ENCODE results near the gene DNAH9.
"Not testable (repeated sequence)": the region's sequence is repeated elsewhere in the genome, so short reads cannot be mapped to it uniquely, and the experiment has no call there.

The DNAH9 gene

DNA sequence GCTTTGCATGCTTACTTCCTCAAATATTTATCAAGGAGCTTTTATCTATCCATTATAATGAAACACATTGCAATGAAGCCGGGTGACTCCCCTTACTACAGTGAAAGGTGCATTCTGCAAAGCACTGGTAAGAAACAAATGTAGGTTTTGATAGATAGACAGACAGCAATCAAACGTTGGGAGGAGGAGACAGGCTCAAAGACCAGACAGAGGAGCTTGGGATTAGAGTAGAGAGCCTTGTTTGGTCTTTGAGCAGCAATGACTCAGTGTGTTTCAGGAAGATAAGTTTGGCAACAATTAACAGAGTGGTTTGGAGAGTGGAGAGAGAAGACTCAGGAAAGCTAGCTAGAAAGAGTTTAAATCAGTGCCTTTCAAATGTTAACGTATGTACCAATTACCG is 330.2 kb downstream of the DNAH9 start:
- peaks cover 4% of the 10 kb centered on the region for H3K4me1 ChIP-seq (ENCODE audit: control insufficient read depth, low read depth, low read length)
- no peak overlapping the region for H3K27ac ChIP-seq (ENCODE audit: low read length)
- H3K4me3 ChIP-seq (ENCODE audit: low read length): no peak overlapping the region
- H3K9ac ChIP-seq (ENCODE audit: low read length): no peak overlapping the region
- H3K36me3 ChIP-seq (ENCODE audit: control insufficient read depth, low read depth, low read length): no peaks in the 10 kb centered on the region
- H3K27me3 ChIP-seq (ENCODE audit: control insufficient read depth, insufficient read depth, low read length): no peaks in the 10 kb centered on the region
- H3K9me3 ChIP-seq (ENCODE audit: control insufficient read depth, low read depth, low read length): no peaks in the 10 kb centered on the region

GRCh38 chr17:11932337-11932898 is 334.1 kb downstream of the DNAH9 start:
- peaks cover 4% of the 10 kb centered on the region for H3K4me1 ChIP-seq (ENCODE audit: control insufficient read depth, low read depth, low read length)
- no peaks in the 10 kb centered on the region for H3K9me3 ChIP-seq (ENCODE audit: control insufficient read depth, low read depth, low read length)
- no peak overlapping the region for H3K27ac ChIP-seq (ENCODE audit: low read length)
- no peak overlapping the region for H3K4me3 ChIP-seq (ENCODE audit: low read length)
- no peaks in the 10 kb centered on the region for H3K27me3 ChIP-seq (ENCODE audit: control insufficient read depth, insufficient read depth, low read length)
- H3K9ac ChIP-seq (ENCODE audit: low read length): no peak overlapping the region
- no peaks in the 10 kb centered on the region for H3K36me3 ChIP-seq (ENCODE audit: control insufficient read depth, low read depth, low read length)

GRCh38 chr17:11935734-11936406 is 337.6 kb downstream of the DNAH9 start:
- Histone ChIP-seq H3K27ac (ENCODE audit: low read length) (no peak overlapping the region), H3K9ac (ENCODE audit: low read length) (no peak overlapping the region), H3K9me3 (ENCODE audit: control insufficient read depth, low read depth, low read length) (no peaks in the 10 kb centered on the region), H3K4me3 (ENCODE audit: low read length) (no peak overlapping the region), H3K4me1 (ENCODE audit: control insufficient read depth, low read depth, low read length) (no peaks in the 10 kb centered on the region), H3K36me3 (ENCODE audit: control insufficient read depth, low read depth, low read length) (no peaks in the 10 kb centered on the region), H3K27me3 (ENCODE audit: control insufficient read depth, insufficient read depth, low read length) (no peaks in the 10 kb centered on the region)

DNA sequence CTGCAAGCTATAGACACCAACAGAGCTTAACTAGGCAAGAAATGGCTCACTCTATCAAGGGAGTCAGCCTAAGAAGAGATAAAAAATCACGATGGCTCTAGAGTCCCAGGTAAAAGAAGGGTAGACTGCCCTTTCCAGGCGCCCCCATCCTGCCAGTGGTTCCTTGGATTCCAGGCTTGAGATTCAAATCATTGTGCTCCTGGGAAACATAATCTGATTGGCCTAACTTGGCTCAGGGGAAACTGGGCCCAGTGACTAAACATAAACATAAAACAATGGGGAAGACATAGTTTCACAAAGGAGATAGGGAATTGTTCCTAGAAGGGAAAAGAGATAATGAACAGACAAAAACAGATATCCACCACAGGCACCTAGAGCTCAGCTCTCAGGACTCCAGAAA is 342.6 kb downstream of the DNAH9 start:
- H3K36me3 ChIP-seq (ENCODE audit: control insufficient read depth, low read depth, low read length): no peaks in the 10 kb centered on the region
- H3K9ac ChIP-seq (ENCODE audit: low read length): no peak overlapping the region
- no peak overlapping the region for H3K4me3 ChIP-seq (ENCODE audit: low read length)
- no peaks in the 10 kb centered on the region for H3K9me3 ChIP-seq (ENCODE audit: control insufficient read depth, low read depth, low read length)
- H3K4me1 ChIP-seq (ENCODE audit: control insufficient read depth, low read depth, low read length): no peaks in the 10 kb centered on the region
- no peaks in the 10 kb centered on the region for H3K27me3 ChIP-seq (ENCODE audit: control insufficient read depth, insufficient read depth, low read length)
- H3K27ac ChIP-seq (ENCODE audit: low read length): no peak overlapping the region

DNA sequence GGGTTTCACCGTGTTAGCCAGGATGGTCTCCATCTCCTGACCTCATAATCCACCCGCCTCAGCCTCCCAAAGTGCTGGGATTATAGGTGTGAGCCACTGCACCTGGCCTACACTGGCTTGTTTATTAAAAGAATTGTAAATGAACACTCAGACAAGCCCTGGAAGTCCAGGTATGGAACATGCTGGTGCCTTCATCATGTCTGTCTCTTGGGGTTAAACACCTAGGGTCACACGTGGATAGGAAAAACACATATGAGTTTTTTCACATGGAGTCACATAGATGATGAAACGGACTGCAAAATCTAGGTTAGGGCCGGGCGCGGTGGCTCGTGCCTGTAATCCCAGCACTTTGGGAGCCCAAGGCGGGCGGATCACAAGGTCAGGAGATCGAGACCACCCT is 344.8 kb downstream of the DNAH9 start:
- not testable (repeated sequence) for H3K27ac ChIP-seq (ENCODE audit: low read length); H3K4me1 ChIP-seq (ENCODE audit: control insufficient read depth, low read depth, low read length); H3K36me3 ChIP-seq (ENCODE audit: control insufficient read depth, low read depth, low read length); H3K9ac ChIP-seq (ENCODE audit: low read length); H3K27me3 ChIP-seq (ENCODE audit: control insufficient read depth, insufficient read depth, low read length); H3K9me3 ChIP-seq (ENCODE audit: control insufficient read depth, low read depth, low read length); H3K4me3 ChIP-seq (ENCODE audit: low read length)

DNA sequence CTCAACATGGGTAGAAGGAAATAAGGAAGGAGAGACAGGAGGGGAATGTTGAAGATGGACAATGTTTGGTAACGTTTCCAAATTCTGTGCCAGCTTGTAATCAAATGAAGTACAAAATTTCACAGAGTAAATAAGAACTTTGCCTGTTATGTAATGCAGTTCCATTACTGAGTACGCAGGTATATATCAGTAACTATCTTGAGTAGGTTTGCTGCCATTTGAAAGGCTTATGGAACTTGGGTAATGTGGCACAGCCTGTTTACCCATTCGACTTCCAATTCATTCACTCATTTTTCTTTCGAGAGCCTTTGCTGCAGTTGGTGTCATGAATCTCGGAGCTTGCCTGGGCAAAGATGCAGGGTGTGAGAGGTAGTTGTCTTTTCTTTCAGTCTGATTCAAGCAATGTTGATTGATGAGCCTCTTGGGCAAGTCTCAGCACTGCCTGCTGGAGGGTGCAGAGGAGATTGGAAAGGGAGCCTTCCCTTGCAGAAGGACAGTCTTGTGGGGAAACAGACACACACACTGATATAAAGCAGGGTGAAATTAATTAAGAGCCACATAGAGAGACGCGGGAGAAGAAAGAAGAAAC is 345.6 kb downstream of the DNAH9 start:
- Histone ChIP-seq H3K27ac (ENCODE audit: low read length) (no peak overlapping the region), H3K9me3 (ENCODE audit: control insufficient read depth, low read depth, low read length) (no peaks in the 10 kb centered on the region)

DNA sequence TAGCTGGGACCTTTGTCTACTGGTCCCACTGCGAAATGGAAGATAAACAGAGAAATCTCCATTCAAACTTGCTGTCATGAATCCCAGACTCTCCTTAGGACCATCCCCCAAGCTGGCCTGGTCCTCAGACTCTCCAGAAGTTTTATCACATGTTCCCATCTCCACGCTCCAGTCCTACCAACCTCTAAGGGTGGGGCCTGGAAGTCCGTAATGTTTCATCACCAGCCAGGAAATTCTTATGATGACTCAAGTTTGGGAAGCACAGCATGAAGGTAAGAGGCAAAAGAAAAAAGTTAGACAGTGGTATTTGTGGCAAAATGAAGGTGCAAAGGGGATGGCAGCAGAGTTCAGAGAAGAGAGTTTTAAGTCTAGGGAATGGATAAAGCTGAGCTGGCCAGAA is 346.3 kb downstream of the DNAH9 start:
- Histone ChIP-seq H3K27ac (ENCODE audit: low read length) (no peak overlapping the region), H3K4me1 (ENCODE audit: control insufficient read depth, low read depth, low read length) (no peaks in the 10 kb centered on the region), H3K27me3 (ENCODE audit: control insufficient read depth, insufficient read depth, low read length) (no peaks in the 10 kb centered on the region), H3K9ac (ENCODE audit: low read length) (no peak overlapping the region), H3K36me3 (ENCODE audit: control insufficient read depth, low read depth, low read length) (no peaks in the 10 kb centered on the region), H3K9me3 (ENCODE audit: control insufficient read depth, low read depth, low read length) (no peaks in the 10 kb centered on the region), H3K4me3 (ENCODE audit: low read length) (no peak overlapping the region)

More for the DNA sequence above, 345.6 kb downstream of the DNAH9 start:
- H3K36me3 ChIP-seq (ENCODE audit: control insufficient read depth, low read depth, low read length): no peaks in the 10 kb centered on the region
- no peaks in the 10 kb centered on the region for H3K4me1 ChIP-seq (ENCODE audit: control insufficient read depth, low read depth, low read length)
- no peaks in the 10 kb centered on the region for H3K27me3 ChIP-seq (ENCODE audit: control insufficient read depth, insufficient read depth, low read length)
- no peak overlapping the region for H3K4me3 ChIP-seq (ENCODE audit: low read length)
- no peak overlapping the region for H3K9ac ChIP-seq (ENCODE audit: low read length)

- Histone ChIP-seq H3K36me3 (ENCODE audit: control insufficient read depth, low read depth, low read length) (no peaks in the 10 kb centered on the region), H3K4me3 (ENCODE audit: low read length) (no peak overlapping the region), H3K9ac (ENCODE audit: low read length) (no peak overlapping the region), H3K27me3 (ENCODE audit: control insufficient read depth, insufficient read depth, low read length) (no peaks in the 10 kb centered on the region), H3K27ac (ENCODE audit: low read length) (no peak overlapping the region), H3K9me3 (ENCODE audit: control insufficient read depth, low read depth, low read length) (no peaks in the 10 kb centered on the region), H3K4me1 (ENCODE audit: control insufficient read depth, low read depth, low read length) (no peaks in the 10 kb centered on the region)
Measured at GRCh38 chr17:11948789-11949188, 350.5 kb downstream of the DNAH9 start.

GRCh38 chr17:11949571-11949970 is 351.3 kb downstream of the DNAH9 start:
- not testable (repeated sequence) for H3K36me3 ChIP-seq (ENCODE audit: control insufficient read depth, low read depth, low read length); H3K9me3 ChIP-seq (ENCODE audit: control insufficient read depth, low read depth, low read length); H3K27ac ChIP-seq (ENCODE audit: low read length); H3K27me3 ChIP-seq (ENCODE audit: control insufficient read depth, insufficient read depth, low read length); H3K9ac ChIP-seq (ENCODE audit: low read length); H3K4me3 ChIP-seq (ENCODE audit: low read length); H3K4me1 ChIP-seq (ENCODE audit: control insufficient read depth, low read depth, low read length)

DNA sequence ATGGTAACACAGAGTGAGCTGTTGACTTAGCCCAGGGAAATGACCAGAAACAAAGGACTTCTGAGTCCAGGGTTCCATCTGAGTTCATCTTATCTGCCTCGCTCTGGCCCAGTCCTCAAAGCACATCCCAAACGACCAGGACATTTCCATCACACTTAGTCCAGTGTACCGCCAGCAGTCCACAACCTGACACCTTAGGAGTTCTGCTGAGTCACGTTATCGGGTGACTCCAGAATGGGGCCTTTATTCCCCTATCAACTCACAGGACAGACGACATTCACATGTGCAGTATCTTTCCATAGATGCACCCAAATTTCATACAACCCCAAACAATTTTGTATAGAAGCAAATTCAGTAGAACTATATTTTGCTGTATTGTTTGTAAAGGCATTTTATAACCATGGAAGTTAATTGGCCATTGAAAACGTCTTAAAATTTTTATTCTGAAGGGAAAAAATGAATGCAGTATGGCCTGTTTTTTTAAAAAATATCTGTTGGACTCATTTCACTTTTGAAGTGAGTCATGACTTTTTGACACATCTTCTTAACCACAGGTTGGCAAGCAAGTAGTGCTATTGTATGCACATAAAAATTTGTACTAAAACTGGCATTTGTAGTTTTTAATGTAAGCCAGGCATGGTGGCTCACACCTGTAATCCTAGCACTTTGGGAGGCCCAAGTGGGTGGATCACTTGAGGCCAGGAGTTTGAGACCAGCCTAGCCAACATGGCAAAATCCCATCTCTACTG is 352.7 kb downstream of the DNAH9 start:
- H3K27ac ChIP-seq (ENCODE audit: low read length): no peak overlapping the region
- no peak overlapping the region for H3K9ac ChIP-seq (ENCODE audit: low read length)
- no peak overlapping the region for H3K4me3 ChIP-seq (ENCODE audit: low read length)
- no peaks in the 10 kb centered on the region for H3K4me1 ChIP-seq (ENCODE audit: control insufficient read depth, low read depth, low read length)
- no peaks in the 10 kb centered on the region for H3K9me3 ChIP-seq (ENCODE audit: control insufficient read depth, low read depth, low read length)
- no peaks in the 10 kb centered on the region for H3K36me3 ChIP-seq (ENCODE audit: control insufficient read depth, low read depth, low read length)
- no peaks in the 10 kb centered on the region for H3K27me3 ChIP-seq (ENCODE audit: control insufficient read depth, insufficient read depth, low read length)

DNA sequence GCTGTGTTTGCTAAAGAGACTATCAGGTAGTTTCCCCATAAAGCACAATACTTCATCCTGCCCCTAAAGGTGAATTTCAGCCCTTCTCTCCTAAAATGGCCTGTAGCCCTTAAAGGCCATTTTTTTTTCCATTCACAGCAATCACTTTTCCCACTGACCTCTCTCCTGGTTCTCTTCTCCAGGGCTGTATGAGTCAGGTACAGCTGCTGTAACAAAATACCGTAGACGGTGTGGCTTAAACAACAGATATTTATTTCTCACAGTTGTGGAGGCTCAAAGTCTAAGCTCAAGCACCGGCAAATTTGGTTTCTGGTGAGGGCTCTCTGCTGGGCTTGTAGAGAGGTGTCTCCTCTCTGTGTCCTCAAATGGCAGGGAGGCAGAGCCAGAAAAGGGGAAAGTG is 354.3 kb downstream of the DNAH9 start:
- no peaks in the 10 kb centered on the region for H3K4me1 ChIP-seq (ENCODE audit: control insufficient read depth, low read depth, low read length)
- no peak overlapping the region for H3K9ac ChIP-seq (ENCODE audit: low read length)
- no peak overlapping the region for H3K27ac ChIP-seq (ENCODE audit: low read length)
- H3K36me3 ChIP-seq (ENCODE audit: control insufficient read depth, low read depth, low read length): no peaks in the 10 kb centered on the region
- H3K9me3 ChIP-seq (ENCODE audit: control insufficient read depth, low read depth, low read length): no peaks in the 10 kb centered on the region
- no peaks in the 10 kb centered on the region for H3K27me3 ChIP-seq (ENCODE audit: control insufficient read depth, insufficient read depth, low read length)
- no peak overlapping the region for H3K4me3 ChIP-seq (ENCODE audit: low read length)
